HG03135 (cell line): ENCODE measurements around the gene KIAA0753.
"Not testable (repeated sequence)": the region's sequence is repeated elsewhere in the genome, so short reads cannot be mapped to it uniquely, and the experiment has no call there.

Experiments
- ATAC-seq: cut with Tn5 transposase; IDR thresholded peaks from one replicate; pipeline ENCODE4 v1.9.1; 2021; ENCODE audit warnings: mild to moderate bottlenecking, moderate library complexity; ENCODE audit not compliant: unreplicated experiment

The KIAA0753 gene

GRCh38 chr17:6603744-6604325 lies 36.7 kb downstream of the KIAA0753 start:
- no peak for ATAC-seq

DNA sequence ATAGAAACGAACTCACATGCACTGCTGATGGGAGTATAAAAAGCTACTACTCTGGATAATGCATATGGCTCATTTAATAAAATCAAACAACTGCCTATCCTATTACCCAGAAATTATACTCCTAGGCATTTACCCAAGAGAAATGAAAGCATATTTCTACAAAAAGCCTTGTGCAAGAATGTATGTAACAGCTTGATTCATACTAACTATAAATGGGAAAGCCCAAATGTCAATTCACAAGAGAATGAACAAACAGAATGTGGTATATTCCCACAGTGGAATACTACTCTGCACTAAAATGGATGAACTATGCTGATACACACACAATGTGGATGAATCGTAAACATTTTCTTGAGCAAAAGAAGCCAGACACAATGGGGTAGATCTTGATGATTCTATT lies 38.4 kb downstream of the KIAA0753 start:
- ATAC-seq, result no peak

- no peak for ATAC-seq
Measured at GRCh38 chr17:6599364-6599763, 41.1 kb downstream of the KIAA0753 start.

GRCh38 chr17:6597727-6598126 lies 42.8 kb downstream of the KIAA0753 start:
- ATAC-seq, result no peak

GRCh38 chr17:6596941-6597340 lies 43.6 kb downstream of the KIAA0753 start:
- no peak for ATAC-seq

DNA sequence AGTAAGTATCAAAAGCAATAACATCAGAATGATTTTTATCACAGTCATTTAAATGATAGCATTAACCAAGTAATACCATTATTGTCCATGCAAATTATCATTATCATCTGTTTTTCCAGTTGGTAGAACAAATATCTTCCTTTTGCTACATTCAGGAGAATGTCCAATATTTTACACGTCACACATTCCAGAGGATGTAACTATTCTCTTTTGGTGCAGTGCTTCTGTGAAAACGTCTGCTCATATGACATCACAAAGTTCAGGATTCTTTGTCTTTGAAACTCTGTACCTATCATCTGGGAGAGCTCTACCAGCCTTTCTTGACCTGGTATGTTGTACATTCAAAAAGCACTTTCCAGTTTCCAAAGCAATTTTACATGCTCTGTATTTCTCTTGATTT lies 44.0 kb downstream of the KIAA0753 start:
- ATAC-seq, result no peak

DNA sequence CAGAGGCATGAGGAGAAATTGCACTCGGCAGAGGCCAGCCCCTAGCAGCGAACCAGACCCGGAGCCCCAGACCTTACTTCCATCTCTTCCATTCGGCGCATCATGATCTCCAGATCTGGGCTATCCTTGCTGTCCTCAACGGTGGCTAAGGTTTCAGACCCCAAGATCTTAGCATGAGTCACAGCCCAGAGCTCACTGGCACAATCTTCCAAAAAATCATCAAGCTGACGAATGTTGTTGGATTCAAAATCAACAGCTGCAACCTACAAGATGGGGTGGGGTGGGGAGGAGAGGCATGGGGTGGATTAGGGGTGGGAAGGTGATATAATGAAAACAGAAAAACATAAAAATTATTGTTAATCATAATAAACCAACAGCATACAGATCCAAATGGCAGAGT lies 44.4 kb downstream of the KIAA0753 start:
- ATAC-seq, result no peak

- not testable (repeated sequence) for ATAC-seq
Measured at GRCh38 chr17:6593371-6593770, 47.1 kb downstream of the KIAA0753 start.

GRCh38 chr17:6592173-6592572 lies 48.3 kb downstream of the KIAA0753 start:
- ATAC-seq, result no peak

DNA sequence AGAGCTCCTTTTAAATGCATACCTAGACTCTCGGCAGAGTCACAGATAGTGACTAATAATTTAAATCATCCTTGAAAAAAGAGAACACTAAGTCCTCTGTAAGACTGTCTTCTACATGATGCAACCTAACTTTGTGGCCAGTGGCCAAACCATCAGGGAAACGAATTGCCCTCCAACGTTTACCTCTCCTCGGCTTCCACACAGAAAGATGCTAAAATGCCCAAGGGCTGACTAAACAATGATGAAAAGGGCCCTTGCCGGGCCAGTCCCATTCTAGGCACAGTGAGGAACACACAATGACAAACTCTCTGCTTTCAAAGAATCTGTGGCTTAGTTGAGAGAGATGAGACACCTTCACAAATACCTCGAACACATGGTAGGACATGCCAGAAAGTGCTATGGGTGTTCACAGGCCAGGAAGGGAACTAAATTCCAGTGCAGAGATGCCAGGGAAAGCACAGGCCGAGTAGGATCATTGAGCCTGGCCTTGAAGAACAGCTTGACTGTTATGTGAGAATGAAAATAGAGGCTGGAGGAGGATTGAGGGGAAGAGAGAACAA lies 48.8 kb downstream of the KIAA0753 start:
- no peak for ATAC-seq

GRCh38 chr17:6589266-6589946 lies 51.1 kb downstream of the KIAA0753 start:
- no peak for ATAC-seq

GRCh38 chr17:6588165-6588564 lies 52.3 kb downstream of the KIAA0753 start:
- no peak for ATAC-seq

DNA sequence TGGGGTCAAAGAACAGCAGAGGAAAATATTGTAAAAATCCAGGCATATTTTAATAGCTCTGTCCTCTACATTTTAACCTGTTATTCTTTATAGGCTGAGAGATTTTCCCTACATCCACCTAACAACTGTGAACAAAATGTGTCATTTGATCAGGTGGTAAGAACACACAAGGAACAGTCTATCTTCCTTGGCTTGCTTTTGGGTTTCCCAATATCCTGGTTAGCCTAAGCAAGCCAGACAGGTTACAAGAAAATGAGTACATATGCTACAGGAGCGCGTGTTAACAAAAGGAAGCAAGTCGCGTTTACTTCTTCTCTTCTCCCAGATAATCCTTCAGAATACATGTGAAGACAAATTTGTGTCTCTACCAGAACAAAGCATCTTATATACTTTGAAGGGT lies 53.2 kb downstream of the KIAA0753 start:
- ATAC-seq, result no peak

- ATAC-seq, result no peak
Measured at GRCh38 chr17:6583411-6583810, 57.1 kb downstream of the KIAA0753 start.

GRCh38 chr17:6580625-6581024 lies 59.9 kb downstream of the KIAA0753 start:
- no peak for ATAC-seq

DNA sequence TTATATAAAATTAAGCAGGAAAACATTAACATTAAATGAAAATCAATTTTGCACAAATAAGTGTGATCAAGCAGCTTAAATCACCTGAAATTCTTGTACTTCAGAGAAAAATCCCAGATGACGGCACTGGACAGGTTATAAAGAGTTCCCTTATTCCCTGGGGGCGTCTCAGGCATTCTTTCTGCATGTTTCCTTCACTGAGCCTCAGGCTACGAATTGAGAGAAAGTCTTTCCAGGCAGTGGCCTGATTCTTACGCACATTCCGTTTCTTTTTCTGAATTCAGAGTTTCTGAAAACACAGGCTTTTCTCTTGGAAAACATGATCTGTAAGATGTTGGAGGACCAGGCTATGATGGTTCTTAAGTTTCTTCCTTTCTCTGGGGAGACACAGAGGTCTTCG lies 62.0 kb downstream of the KIAA0753 start:
- ATAC-seq, result no peak

GRCh38 chr17:6577686-6578263 lies 62.7 kb downstream of the KIAA0753 start:
- no peak for ATAC-seq

GRCh38 chr17:6576038-6576785 lies 64.3 kb downstream of the KIAA0753 start:
- ATAC-seq, result no peak

DNA sequence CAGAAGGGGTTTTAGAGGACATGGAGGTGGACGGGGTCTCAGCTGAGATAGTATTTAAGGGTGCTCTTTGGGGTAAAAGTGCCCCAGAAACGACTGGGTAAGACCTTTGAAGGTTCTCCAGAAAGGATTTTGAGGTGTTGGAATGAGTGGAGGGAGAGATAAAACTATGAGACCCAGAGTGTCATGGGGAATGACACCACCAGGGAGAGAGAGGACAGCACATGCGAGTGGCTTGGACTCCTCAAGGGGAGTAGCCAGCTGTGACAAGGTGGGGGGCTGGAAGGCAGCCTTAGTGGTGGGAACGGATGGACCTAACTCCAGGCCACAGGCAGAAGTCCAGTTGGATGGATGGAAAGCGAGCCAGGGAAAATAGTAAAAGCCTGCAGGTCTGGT lies 64.9 kb downstream of the KIAA0753 start:
- no peak for ATAC-seq

DNA sequence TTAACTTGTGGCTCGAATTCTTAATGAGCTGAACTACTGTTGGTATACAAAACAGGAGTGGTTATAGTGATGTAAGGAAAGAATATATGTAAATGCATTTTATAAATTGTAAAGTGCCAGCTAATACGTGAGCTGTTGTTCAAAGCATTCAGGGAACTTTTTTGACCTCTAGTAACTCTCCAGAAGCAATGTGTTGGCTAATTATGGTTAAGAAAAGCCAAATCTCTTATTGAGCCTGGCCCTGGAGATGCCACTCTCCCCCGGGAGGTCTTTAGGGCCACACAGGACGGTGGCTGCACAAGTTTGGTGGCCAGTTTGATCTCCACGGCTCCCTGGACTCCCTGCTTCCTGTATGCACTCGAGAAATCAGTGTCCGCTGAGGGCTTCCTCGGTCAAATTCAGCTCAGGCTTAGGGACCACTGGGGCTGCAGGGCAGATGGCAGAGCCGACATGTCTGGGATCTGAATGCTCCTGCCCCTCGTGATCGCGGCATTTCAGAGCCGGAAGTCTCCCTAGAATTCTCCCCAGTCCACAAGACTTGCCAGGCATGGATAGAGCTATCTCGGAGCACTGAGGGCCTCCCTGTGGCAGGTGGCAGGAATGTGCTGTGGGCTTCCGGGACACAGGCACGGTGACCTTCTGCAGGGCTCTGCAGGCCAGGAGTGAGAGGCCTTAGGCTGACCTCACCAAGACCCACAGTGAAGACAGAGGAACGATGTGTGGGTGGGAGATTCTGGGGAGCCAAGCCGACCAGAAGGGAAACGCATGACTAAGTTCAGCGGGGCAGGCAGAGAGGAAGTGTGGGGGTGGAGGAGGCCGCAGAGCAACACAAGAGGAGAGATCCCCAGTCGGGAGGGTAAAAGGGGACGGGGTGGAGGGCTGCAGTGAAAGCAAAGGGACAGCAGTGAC lies 65.6 kb downstream of the KIAA0753 start:
- no peak for ATAC-seq
